ENCODE measurements around the gene ATP6V1E1.
"Not testable (repeated sequence)": the region's sequence is repeated elsewhere in the genome, so short reads cannot be mapped to it uniquely, and the experiment has no call there.

- not testable (repeated sequence) for TF ChIP-seq RCOR1 (conservative IDR thresholded peaks at IDR 0.05; ENCODE audit: low read depth, low read length); SIX5 (IDR thresholded peaks at IDR 0.05; ENCODE audit: low read depth, low read length, severe bottlenecking); CEBPZ (IDR thresholded peaks at IDR 0.05; ENCODE audit: low read depth, low read length); SMAD1 (IDR thresholded peaks at IDR 0.05; ENCODE audit: low read depth, partially characterized antibody); CTCF (IDR thresholded peaks at IDR 0.05 in 2 of 3, conservative IDR thresholded peaks at IDR 0.05 in 1 of 3; ENCODE audit: control insufficient read depth in 2 of 3, extremely low read depth in 1 of 3, insufficient read depth in 1 of 3, low read depth in 3 of 3, low read length in 3 of 3); PKNOX1 (IDR thresholded peaks at IDR 0.05); FOXK2 (IDR thresholded peaks at IDR 0.05); USF2 (IDR thresholded peaks at IDR 0.05; ENCODE audit: borderline replicate concordance, low read depth, low read length); SIN3A (IDR thresholded peaks at IDR 0.05; ENCODE audit: low read depth, low read length); JUND (IDR thresholded peaks at IDR 0.05; ENCODE audit: low read depth, low read length); TCF7 (IDR thresholded peaks at IDR 0.05; ENCODE audit: borderline replicate concordance); ZBTB40 (IDR thresholded peaks at IDR 0.05; ENCODE audit: borderline replicate concordance); IRF3 (IDR thresholded peaks at IDR 0.05)
Observed at GRCh38 chr22:17671521-17672092, 43.1 kb upstream of the ATP6V1E1 start.

All from GM12878 (cell line).